ENCODE measurements around the gene NDUFAF4.

Gene NDUFAF4

DNA sequence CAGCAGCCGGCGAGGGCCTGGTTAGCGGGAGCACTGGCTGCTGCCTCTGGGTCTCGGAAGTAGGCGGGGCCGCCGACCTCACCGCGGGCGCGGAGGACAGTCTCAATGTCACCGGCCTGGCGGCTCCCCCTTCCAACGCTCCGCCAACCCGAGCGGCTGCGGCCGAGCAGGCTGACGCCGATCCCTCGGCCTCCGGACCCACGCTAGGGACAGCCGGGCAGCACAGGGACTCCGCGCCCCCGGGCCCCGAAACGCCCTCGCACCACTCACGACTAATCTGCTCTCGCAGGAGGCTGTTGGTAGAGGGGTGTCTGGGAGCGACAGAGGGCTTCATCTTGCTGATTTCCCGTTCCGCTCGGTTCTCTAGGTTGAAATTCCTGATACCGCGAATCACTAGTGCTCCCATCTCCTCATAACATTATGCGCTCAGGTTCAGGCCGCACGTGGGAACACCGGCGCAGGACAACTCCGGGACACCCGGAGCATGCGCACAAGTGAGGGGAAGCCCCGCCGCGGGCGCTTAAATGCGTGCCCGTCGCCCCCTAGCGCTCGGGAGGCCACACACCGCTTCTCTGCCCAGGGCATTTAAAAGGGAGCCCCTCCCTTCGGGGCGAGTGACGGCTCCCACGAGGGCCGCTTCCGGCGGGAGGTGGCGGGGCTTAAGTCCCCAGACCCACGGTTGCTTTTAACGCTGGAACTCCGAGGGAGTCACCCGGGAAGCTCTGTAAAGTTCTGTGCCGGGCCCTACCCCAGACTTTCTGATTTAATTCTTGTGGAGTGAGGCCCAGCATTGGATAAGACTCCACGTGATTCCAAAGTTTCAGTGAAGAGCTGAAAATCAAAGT is at the start of gene NDUFAF4:
Gene NDUFAF4 (minus strand): TSS at position 496 of the 845 bp plus-strand sequence. CDS start 90 bp downstream, at position 406.
- DNase-seq = peak; percentile 89 to 95

DNA sequence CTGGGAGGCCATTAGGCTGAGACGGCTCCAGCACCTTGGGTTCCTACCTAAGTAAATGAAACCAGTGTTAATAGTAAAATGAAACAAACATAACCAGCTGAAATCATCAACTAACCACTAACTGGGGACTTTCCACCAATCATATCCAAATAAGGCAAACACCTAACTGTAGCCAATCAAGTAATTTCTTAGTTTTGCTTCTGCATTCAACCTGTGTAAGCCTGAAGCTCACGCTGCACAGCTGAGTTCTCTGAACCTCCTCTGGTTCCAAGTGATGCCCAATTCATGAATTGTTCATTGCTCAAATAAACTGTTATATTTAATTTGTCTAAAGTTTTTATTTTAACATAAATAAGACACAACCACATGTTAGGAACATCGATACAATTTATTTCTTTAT is 49.4 kb upstream of the NDUFAF4 start:
- DNase-seq = no peak

DNA sequence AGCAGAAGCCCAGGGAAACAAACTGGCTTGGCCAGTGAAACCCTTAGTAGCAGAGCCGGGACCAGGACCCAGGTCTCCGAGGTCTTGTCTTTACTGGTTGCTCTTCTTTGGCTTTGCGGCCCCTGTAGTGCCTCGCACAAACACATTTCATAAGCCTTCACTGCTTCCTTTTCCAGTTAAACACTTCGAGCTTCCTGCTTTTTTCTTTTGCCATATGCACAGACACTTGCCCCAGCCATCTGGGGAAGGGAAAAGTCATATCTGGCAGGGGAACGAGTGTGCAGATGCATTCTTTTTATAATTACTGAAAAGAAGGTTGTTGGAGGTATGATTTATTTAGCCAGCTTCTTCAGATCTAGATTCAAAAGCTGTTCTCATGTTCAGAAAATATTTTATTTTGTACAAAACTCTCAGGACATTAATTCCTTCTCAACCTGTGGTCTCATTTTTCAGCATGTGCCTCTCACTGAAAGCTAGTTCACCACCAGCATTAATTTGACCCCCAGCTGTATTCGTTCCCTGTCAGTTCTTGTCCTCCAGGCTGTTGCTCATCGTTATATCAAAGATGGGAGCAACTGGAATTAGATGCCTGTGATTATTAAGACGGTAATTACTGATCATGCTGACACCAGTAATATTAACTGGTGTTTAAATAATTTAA is 46.0 kb upstream of the NDUFAF4 start:
- DNase-seq = no peak

DNA sequence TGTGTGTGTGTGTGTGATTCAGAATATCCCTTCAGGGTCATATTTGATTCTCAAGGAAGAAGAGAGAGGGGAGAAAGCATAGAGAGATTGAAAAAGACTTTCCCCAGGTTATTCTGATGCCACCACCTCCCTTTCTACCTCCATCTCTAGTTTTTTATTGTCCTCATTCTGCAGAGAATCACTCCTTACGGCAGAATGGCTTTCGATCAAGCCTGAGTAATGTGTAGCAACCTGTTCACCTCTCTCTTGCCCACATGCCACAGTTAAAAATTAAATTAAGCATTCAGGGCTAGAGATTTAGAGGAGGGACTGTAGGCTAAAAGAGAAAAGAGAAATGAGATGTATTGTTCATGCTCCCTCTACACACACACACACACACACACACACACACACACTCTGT is 45.0 kb upstream of the NDUFAF4 start:
- DNase-seq = no peak

GRCh38 chr6:96940322-96940721 is 42.6 kb upstream of the NDUFAF4 start:
- no peak for DNase-seq

DNA sequence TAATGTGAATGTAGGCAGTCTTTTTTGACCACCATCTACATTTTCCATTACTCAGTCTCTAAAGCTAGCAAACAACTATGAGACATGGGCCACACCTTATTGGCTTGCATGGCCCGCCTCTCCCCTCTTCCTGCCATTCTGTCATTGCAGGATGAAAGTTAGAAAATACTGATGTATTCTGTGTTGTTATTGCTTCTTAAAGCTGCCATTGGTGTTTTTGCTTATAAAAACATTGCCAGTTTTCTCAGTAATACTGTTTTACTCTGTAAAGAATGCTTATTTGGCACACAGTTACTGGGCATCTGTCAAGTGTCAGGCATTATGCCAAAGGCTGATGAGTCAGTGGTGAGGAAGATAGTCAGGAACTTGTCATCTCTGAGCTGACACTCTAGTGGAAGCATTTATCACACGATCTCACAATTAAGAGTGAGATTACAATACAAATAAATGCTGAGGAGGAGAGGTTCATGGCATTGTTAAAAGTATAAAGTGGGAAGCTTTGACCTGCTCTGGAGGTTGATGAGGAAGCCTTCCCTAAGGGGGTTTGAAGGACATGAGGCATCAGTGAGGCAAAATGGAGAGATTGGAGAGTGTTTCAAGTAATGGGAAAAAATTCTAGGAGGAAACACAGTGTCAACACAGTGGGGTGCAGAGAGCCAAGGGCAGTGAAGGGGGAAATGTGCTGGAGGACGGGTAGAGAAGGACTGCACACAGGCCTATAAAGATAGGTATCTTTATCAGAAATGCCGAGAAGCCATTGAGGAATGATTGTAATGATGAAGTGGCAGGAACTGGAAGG is 41.5 kb upstream of the NDUFAF4 start:
- no peak for DNase-seq

- no peak for DNase-seq
These were observed 36.4 kb upstream of the NDUFAF4 start for GRCh38 chr6:96934087-96934486.

DNA sequence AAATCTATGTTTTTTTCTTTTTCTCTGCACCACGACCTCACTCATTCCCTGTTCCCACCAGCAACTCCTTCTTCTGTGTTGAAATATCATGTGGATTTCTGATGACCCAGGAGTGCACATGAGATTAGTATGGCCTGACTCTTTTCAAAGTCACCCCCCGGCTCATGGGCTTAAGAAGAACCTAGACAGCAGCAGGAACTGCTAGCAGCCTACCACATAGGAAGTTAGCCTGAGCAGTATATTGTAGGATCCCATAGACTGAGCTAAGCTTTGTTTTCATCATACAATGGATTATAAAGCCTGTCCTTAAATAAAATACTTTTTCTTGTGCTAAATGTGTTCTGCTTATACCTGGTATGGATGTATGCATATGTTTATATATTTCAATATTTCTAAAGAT is 33.5 kb upstream of the NDUFAF4 start:
- DNase-seq = no peak

- no peak for DNase-seq
These were observed 32.0 kb upstream of the NDUFAF4 start for GRCh38 chr6:96929741-96930140.

DNA sequence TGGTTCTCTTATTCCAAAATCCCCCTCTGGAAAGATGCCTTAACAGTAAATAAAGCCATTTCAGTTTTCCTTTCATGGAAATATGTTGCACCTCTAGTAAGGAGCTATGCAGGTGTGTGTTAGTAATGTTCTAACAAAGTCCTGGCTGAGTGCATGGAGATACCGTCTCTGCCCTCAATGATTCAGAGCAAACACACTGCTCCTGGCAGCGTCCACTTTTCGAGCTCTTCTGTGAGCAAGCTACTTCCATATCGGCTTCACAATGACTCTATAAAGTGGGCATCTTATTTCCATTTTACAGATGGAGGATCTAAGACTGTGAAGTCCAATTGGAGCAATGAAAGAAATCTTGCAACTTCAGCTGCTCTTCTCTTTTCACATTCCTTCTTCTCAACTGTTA is 30.0 kb upstream of the NDUFAF4 start:
- DNase-seq = no peak

- DNase-seq = no peak
These were observed 28.7 kb upstream of the NDUFAF4 start for GRCh38 chr6:96926425-96926824.

- no peak for DNase-seq
These were observed 27.6 kb upstream of the NDUFAF4 start for GRCh38 chr6:96925290-96925687.

GRCh38 chr6:96923871-96924493 is 26.3 kb upstream of the NDUFAF4 start:
- DNase-seq = no peak

DNA sequence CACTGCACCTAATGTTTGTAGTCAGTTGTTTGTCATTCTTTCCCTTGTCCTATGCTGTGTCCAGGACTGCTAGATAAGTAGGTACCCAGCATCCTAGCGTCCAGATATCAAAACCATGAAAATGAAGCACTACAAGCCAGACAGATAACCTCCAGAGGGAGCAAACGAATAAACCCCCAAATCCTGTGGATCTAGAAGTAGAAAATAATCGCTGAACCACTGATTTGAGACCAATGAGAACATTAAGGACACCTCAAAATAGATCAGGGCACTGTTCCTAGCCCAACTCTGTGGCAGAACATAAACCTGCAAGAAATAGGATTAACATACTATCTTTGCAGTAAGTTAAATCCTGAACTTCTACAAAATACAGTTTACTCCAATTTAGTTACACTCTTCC is 25.7 kb upstream of the NDUFAF4 start:
- DNase-seq = no peak

GRCh38 chr6:96917098-96917497 is 19.4 kb upstream of the NDUFAF4 start:
- no peak for DNase-seq

GRCh38 chr6:96913621-96914020 is 15.9 kb upstream of the NDUFAF4 start:
- DNase-seq = no peak

GRCh38 chr6:96911751-96912150 is 14.1 kb upstream of the NDUFAF4 start:
- no peak for DNase-seq

GRCh38 chr6:96911171-96911570 is 13.5 kb upstream of the NDUFAF4 start:
- no peak for DNase-seq

GRCh38 chr6:96909811-96910210 is 12.1 kb upstream of the NDUFAF4 start:
- DNase-seq = no peak

- no peak for DNase-seq
These were observed 9.8 kb upstream of the NDUFAF4 start for GRCh38 chr6:96907498-96907897.

DNA sequence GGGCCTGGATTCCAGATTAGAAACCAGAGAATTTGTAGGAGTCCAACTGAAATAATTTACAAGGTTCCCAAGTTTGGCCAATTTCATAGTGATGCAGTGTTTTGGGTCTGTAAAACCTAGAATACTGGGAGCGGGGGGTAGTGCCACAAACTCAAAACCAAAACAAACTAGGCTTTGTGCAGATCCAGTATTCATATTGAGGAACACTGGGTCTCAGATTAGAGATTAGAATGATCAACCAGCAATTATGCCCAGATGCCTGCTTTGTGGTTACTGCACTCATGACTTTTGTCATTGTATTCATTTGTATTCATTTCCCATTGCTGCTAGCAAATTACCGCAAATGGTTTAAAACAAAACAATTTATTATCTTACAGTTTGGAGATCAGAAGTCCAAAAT is 3.2 kb upstream of the NDUFAF4 start:
- no peak for DNase-seq

DNA sequence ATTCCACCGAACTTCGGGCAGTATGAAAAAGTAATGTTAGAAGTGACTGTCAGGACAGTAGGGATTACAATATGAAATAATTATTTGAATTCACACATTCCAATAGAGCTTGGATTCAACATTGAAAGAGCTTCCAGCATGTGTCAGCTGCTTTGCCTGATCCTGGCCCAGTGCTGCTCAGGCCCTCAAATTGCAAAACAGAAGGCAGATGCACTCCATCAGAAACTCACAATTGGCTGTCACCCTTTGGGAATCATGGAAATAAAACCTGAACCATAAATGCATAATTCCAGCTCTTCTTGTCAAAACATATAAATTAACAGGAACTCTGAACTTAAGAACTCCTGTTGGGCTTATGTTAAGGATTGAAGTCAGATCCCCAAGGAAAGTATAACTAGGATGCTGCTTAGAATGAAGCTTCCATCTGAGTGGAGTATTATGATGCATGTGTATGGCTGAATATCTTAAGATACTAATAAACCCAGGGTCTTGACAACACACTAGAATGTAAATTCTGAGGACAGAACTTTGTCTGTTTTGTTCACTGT is 1.8 kb upstream of the NDUFAF4 start:
- DNase-seq = no peak

DNA sequence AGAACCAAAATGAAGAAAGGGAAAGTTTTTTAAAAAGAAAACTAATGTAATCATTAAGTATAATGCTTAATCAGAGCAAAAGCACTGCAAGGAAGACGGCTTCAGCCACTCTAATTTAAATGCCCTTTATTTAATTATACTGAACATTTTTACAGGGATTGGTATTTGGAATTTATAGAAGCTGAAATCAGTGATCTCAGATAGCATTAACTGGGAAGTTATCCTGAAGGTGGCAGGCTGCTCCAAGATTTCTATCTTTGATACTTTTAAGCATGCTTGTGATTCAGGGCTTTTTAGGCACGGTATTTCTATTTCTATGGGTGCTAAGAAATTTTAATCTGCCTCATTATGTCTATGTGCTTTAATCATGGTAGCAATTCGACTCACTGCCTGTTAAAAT is 1.3 kb upstream of the NDUFAF4 start:
- DNase-seq = no peak
